K562 (cell line): Measurements from ENCODE around the gene NHS.

ENCODE experiments used
- BCL6 ChIP-seq: fragments of 250-450 bp; sonication (Bioruptor Pico); IDR thresholded peaks from 2 replicates; pipeline ENCODE4 v1.4.0; 2020
- CHD1 ChIP-seq: fragments of 200-600 bp; sonication (generic); IDR thresholded peaks from one replicate; pipeline ENCODE4 v1.6.1; 2012; ENCODE audit warnings: mild to moderate bottlenecking, moderate library complexity, low read length, inconsistent platforms
- ESRRA ChIP-seq: fragments of 450-650 bp; IDR thresholded peaks from 2 replicates; pipeline ENCODE4 v1.6.1; 2014; ENCODE audit warnings: low read depth, mild to moderate bottlenecking, moderate library complexity, borderline replicate concordance
- NFIC ChIP-seq: fragments of 450-650 bp; IDR thresholded peaks from 2 replicates; pipeline ENCODE4 v1.6.1; 2017; ENCODE audit warnings: mild to moderate bottlenecking, inconsistent platforms
- RCOR1 ChIP-seq, 2 experiments: IDR thresholded peaks; 2 replicates each; pipeline ENCODE4 v1.6.1; 2012; ENCODE audit warnings: low read depth in 2 of 2, low read length in 2 of 2, borderline replicate concordance in 1 of 2, improper control_type of control experiment in 1 of 2
- SMAD4 ChIP-seq: fragments of 250-450 bp; sonication (Bioruptor Pico); conservative IDR thresholded peaks from 2 replicates; pipeline ENCODE4 v1.8.0; 2021; ENCODE audit warnings: inconsistent platforms, mild to moderate bottlenecking, moderate library complexity
- TF ChIP-seq, protein P1 (sequence below), 2 experiments: fragments of 450-650 bp in 1 of 2; sonication (generic) in 1 of 2; formaldehyde crosslinking in 1 of 2; IDR thresholded peaks in 1 of 2; conservative IDR thresholded peaks in 1 of 2; 2 replicates each; pipeline versions ENCODE4 v1.6.1 to v1.8.1; 2016 to 2023; ENCODE audit warnings: mild to moderate bottlenecking in 2 of 2, moderate library complexity in 2 of 2, inconsistent platforms in 1 of 2, missing genetic modification reagents in 1 of 2

DNA sequence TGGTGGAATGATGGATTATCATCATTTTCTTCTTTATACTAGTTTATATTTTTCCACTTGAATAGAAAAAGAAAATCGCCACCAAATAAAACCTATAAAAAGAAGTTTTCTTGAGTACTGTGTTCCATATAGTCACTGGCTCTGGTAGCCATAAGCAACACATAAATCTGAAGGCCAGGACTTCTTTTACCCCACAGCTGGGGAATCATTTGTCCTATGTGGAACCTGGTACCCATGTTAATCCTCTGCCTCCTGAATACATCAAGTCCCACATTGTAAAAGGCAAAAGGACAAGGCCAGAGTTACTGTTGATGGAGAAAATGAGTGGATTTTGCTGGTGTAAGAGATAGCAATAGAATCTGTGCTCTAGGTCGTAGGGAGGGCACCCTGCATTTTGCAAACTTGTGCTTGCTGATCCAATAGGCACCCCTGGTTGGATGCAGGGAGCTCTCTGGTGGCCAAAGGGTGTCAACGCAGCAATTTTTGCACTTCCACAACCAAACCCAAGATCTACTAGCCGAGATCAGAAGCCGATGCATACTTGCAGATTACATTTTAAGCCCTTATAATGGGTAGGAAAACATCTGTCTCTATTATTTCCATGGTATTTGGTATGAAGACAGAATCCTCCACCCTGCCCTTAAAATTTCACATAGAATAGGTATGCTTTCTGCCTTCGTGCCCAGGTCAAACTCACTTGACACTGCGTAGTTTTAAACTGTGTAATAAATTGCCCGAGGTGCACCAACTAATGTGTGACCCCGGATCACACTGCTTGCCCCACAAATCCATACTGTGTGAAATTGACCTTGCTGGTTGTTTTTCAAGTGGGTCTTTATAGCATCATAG is 216.1 kb downstream of the NHS start:
- TF ChIP-seq NFIC (no peak), BCL6 (CRISPR knock-in tag) (no peak), SMAD4 (no peak), ESRRA (no peak), RCOR1 (IDR thresholded peaks at IDR 0.05; ENCODE audit: borderline replicate concordance in 1 of 2, low read depth in 2 of 2, low read length in 2 of 2) (no peak), CHD1 (no peak)
- TF ChIP-seq, protein P1, sequence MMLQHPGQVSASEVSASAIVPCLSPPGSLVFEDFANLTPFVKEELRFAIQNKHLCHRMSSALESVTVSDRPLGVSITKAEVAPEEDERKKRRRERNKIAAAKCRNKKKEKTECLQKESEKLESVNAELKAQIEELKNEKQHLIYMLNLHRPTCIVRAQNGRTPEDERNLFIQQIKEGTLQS (IDR thresholded peaks at IDR 0.05): no peak
- TF ChIP-seq, protein P1 (CRISPR knock-in tag; conservative IDR thresholded peaks at IDR 0.05): no peak
